AG10803 (cell line): ENCODE measurements around the gene HDAC9.

Source experiments
- DNase-seq: peaks from one replicate; pipeline ENCODE4 v3.0.0; 2010; ENCODE audit warnings: low read depth
- H3K4me3 ChIP-seq: 2 replicates; pipeline ENCODE4 v1.5.1; 2011; ENCODE audit warnings: mild to moderate bottlenecking, low read length, control low read depth
- TF ChIP-seq, protein P1 (sequence below): conservative IDR thresholded peaks from 2 replicates; pipeline ENCODE4 v1.5.1; 2011; ENCODE audit warnings: mild to moderate bottlenecking, low read length, control low read depth, inconsistent platforms

Gene HDAC9

DNA sequence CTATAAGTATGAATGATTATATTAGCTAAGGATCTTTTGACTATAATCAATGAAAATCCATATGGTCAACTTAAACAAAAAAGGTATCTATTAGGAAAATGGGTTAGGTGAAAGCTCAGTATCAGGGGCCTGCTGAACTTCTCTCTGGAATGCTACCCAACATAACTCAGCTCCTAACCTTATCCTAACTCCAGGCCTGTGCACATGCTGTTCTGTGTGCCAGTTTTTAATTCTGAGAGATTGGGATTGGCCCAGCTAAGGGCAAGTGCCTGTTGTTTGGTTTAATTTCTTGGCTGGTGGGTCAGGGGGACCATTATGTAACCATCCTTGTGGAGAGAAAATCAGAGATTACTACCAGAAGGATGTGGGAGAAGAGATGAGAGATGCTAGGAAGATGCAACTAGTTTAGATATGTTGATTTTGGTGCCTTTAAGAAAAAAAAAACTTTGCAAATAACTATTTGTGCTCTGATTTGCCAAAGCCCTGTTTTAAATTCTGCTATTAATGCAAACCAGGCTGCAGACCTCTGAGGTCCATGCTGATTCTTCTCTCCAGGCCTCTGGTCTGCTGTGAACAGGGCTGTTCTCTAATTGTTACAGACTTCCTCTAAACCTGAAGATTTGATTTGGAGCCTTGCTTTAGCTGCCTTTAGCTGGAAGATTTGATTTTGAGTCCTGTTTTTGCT, 23.9 kb upstream of the HDAC9 start:
- H3K4me3 ChIP-seq: no peak overlapping the region
- DNase-seq: no peak
- TF ChIP-seq, protein P1, sequence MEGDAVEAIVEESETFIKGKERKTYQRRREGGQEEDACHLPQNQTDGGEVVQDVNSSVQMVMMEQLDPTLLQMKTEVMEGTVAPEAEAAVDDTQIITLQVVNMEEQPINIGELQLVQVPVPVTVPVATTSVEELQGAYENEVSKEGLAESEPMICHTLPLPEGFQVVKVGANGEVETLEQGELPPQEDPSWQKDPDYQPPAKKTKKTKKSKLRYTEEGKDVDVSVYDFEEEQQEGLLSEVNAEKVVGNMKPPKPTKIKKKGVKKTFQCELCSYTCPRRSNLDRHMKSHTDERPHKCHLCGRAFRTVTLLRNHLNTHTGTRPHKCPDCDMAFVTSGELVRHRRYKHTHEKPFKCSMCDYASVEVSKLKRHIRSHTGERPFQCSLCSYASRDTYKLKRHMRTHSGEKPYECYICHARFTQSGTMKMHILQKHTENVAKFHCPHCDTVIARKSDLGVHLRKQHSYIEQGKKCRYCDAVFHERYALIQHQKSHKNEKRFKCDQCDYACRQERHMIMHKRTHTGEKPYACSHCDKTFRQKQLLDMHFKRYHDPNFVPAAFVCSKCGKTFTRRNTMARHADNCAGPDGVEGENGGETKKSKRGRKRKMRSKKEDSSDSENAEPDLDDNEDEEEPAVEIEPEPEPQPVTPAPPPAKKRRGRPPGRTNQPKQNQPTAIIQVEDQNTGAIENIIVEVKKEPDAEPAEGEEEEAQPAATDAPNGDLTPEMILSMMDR: no peak

GRCh38 chr7:18472161-18472483, 23.4 kb upstream of the HDAC9 start:
- no peak overlapping the region for H3K4me3 ChIP-seq
- TF ChIP-seq, protein P1: no peak
- DNase-seq: no peak

GRCh38 chr7:18473119-18473518, 22.4 kb upstream of the HDAC9 start:
- TF ChIP-seq, protein P1: no peak
- no peak overlapping the region for H3K4me3 ChIP-seq
- DNase-seq: no peak

DNA sequence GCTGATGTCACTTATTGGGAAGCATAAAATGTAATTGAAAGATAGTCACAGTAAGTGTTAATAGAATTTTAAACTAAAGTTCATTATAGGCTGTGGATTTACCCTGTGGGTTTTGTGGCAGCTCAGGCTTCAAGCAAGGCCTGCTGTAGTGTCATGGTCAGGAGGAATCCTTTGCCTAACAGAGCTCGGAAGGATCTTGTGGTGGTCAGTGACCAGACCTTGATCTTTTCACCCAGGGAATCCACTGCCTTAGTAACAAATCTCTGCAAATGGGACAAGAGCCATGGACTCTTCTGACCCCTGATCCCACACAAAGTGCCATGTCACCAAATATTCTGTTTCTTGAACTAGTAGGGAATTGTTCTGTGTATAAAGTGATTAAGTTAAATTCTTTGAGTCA, 20.6 kb upstream of the HDAC9 start:
- no peak overlapping the region for H3K4me3 ChIP-seq
- DNase-seq: no peak
- TF ChIP-seq, protein P1: no peak

- no peak overlapping the region for H3K4me3 ChIP-seq
- no peak for DNase-seq
- TF ChIP-seq, protein P1: no peak
Observed at GRCh38 chr7:18475488-18475887, 20.1 kb upstream of the HDAC9 start.

DNA sequence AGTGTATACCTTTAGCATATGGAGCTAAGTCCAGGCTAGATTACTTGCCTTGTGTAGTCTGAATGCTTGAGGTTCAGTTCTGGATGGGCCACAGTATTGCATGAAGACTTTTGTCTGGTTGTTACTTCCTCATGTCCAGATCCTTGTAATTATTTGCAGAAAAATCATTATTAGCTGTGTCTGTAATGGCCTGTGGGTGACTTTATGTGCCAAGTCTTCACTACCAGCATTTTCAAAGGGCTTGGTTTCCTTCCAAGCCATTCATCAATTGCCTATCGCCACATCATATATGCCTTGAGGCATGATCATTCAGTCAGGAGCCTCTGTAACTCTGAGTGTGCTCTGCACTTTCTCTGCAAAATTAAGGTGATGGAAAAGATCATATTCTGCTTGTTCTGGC, 13.8 kb upstream of the HDAC9 start:
- H3K4me3 ChIP-seq: no peak overlapping the region
- TF ChIP-seq, protein P1: no peak
- no peak for DNase-seq

DNA sequence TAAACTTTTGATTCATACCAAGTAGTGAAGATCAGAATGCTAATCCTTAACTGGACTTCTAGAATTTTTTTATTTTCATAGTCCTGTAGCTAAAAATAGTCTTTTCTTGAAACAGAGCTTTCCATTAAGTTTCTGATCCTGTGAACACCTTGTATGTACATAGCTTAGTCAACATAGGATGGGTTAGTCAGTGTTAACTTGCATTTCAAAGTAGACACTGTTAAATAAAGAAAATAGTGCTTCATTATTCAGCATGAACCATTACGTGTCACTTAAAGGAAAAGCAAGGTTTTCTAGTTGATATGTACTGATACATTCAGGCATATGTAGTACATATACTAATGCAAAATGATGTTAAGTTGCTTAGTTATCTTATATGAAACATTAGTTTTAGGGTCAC, 7.5 kb upstream of the HDAC9 start:
- TF ChIP-seq, protein P1: no peak
- H3K4me3 ChIP-seq: no peak overlapping the region
- no peak for DNase-seq
